GM12864 (cell line): ENCODE measurements around the gene PDZRN3.

ENCODE experiments used
- DNase-seq: peaks from one replicate; pipeline ENCODE4 v3.0.0-alpha.2; 2011; ENCODE audit warnings: low read depth
- H3K4me3 ChIP-seq: 2 replicates; pipeline ENCODE4 v1.5.1; 2011; ENCODE audit warnings: mild to moderate bottlenecking, low read depth, low read length, control low read depth
- TF ChIP-seq, protein P1 (sequence below): IDR thresholded peaks from 2 replicates; pipeline ENCODE4 v1.5.1; 2011; ENCODE audit warnings: low read depth, mild to moderate bottlenecking, moderate library complexity, low read length, control low read depth, inconsistent platforms; ENCODE audit errors: missing control alignments

Gene PDZRN3

DNA sequence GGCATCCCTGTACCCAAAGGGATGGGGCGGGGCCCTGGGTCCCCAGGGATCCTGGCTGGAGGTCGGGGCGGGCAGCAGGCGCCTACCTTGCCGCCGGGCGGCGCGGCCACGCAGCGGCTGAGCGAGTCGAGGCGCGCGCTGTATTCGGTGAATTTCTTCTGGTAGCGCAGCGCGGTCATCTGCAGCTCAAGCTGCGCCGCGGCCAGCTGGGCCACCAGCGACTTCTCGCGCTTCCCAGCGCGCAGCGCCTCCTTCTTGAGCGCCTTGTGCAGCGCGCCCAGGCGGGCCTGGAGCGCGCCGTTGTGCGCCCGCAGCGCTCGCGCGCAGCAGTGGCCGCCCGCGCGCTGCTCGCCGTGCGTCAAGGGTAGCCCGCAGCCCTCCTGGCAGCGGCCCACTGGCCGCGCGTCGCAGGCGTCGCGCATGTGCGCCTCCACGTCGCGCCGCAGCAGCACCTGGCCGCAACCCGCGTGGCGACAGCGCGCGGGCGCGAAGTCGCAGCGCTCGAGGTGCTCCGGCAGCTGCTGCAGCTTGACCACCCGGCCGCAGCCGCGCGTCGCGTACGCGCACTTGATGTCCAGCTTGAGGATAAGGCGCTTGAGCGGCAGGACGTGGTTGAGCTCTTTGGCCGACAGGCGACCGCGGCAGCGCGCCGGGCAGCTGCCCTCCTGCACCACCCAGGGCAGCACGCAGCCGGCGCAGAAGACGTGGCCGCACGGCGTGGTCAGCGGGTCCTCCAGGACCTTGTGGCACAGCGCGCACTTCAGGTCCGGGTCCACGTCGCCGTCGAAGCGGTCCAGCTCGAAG is 522 bp downstream of the PDZRN3 start:
- TF ChIP-seq, protein P1, sequence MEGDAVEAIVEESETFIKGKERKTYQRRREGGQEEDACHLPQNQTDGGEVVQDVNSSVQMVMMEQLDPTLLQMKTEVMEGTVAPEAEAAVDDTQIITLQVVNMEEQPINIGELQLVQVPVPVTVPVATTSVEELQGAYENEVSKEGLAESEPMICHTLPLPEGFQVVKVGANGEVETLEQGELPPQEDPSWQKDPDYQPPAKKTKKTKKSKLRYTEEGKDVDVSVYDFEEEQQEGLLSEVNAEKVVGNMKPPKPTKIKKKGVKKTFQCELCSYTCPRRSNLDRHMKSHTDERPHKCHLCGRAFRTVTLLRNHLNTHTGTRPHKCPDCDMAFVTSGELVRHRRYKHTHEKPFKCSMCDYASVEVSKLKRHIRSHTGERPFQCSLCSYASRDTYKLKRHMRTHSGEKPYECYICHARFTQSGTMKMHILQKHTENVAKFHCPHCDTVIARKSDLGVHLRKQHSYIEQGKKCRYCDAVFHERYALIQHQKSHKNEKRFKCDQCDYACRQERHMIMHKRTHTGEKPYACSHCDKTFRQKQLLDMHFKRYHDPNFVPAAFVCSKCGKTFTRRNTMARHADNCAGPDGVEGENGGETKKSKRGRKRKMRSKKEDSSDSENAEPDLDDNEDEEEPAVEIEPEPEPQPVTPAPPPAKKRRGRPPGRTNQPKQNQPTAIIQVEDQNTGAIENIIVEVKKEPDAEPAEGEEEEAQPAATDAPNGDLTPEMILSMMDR: no peak
- no peak for DNase-seq
- H3K4me3 ChIP-seq: no peak overlapping the region

DNA sequence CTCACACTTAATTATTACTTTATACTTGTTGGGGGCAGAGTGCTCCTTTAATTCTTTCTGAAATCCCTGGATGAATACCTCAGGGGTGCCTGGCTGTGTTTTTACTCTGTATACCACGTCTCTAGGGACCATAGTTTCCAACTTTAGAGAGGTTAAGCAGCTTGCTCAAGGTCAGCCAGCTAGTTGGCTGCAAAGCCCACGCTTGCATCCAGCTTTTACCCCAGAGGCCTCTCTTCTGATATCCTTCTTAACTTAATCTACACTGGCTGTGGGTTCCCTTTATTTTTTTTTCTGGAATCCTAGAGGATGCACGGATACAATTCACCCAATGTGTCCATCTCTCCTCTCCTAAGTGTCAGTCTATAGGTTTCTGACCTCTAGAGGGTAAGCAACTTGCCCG is 1.4 kb downstream of the PDZRN3 start:
- no peak overlapping the region for H3K4me3 ChIP-seq
- TF ChIP-seq, protein P1: no peak
- DNase-seq: no peak

DNA sequence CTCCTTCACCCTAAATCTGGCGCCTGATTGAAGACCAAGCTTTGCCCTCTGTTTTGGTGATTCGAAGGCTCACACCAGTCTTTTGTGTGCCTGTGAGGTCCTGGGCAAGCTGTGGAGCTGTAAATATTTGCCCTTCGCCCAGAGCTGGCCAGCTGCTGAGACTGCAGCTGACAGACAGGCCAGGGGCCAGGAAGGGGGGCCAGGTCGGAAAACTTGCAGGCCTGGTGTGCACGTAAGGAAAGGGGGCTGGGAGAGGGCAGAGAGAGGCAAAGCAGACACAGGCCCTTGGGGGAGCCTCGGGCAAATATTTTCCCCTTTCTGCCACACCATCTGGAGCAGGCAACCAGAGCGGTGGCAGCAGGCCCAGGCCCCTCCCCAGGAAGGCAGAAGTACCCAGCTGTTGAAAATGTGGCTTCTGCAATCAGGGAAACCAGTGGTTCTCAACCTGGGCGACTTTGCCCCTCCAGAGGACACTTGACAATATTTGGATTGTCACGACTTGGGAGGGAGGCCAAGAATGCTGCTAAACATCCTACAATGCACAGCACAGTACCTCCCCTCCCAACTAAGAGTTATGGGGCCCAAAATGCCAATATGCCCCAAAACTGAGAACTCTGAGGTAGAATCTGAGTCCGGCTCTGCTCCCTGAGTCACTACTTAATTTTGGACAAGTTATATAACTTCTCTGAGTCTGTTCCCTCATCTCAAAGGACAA is 2.5 kb downstream of the PDZRN3 start:
- DNase-seq: no peak
- TF ChIP-seq, protein P1: no peak
- H3K4me3 ChIP-seq: no peak overlapping the region

DNA sequence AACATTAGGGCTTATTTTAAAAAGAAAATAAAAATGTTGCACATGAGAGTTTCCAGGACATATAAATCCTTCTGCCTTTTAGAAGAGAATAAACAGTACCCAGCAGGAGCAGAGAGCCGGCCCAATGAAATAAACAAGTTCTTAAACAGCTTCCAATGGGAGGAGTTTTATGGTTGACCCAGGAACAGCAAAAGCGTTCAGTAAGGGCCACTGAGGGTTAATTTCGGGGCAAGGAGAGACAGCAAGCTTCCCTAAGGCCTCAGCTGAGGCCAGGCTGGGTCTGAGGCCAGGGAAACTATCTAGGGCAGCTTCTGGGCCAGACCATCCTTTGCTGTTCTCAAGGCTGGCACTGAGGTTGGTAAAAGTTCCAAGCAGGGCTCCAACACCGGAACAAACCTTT is 3.4 kb downstream of the PDZRN3 start:
- no peak overlapping the region for H3K4me3 ChIP-seq
- TF ChIP-seq, protein P1: no peak
- DNase-seq: no peak

DNA sequence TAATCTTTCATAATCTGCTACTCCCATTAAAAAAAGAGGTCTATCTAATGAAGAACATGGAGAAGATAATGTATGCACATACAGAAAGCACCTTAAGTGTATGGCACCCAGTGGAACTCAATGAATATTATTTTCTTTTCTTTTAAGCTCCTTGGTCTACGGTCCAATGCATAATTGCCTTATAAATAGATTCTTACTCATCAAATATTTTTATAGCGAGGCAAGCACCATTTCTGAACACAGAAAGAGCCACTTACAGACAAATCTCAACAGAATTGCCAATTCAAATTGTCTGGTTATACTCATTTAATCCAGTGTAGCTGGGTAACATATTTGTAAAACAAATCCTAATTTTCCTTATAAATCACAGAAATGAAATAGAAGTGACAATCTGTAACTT is 6.3 kb downstream of the PDZRN3 start:
- no peak overlapping the region for H3K4me3 ChIP-seq
- TF ChIP-seq, protein P1: no peak
- DNase-seq: no peak

DNA sequence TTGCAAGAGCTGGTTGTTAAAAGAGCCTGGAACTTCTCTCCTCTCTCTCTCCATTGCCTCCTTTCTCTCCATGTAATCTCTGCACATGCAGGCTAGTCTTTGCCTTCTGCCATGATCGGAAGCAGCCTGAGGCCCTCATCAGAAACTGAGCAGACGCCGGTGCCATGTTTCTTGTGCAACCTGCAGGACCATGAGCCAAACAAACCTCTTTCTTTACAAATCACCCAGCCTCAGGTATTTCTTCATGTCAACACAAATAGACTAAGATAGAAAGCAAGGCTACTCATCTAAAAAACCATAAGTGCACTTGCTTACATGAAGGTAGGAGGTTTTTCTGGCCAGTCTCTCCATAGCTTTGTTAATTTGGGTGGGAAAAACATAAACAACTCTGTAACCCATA is 8.7 kb downstream of the PDZRN3 start:
- H3K4me3 ChIP-seq: no peak overlapping the region
- TF ChIP-seq, protein P1: no peak
- DNase-seq: no peak
